Upper lobe of right lung (tissue), 1 donor: Measurements from ENCODE around the gene BRIP1. TPM values are rescaled to one million over a fixed set of nuclear protein-coding genes. Genes with fewer than 3 reads are reported as not detected.

Experiments used
- ATAC-seq: fragments of 200-7000 bp; cut with Tn5 transposase; one replicate; pipeline ENCODE4 v1.9.1; 2020; ENCODE audit warnings: mild to moderate bottlenecking, moderate library complexity
- DNase-seq: peaks from one replicate; pipeline ENCODE4 v3.0.0-alpha.2; 2020
- H3K27ac ChIP-seq: fragments of 200-600 bp; one replicate; pipeline ENCODE4 v1.8.0; 2022
- H3K27me3 ChIP-seq: fragments of 200-600 bp; one replicate; pipeline ENCODE4 v1.8.0; 2022; ENCODE audit warnings: mild to moderate bottlenecking
- H3K36me3 ChIP-seq: fragments of 200-600 bp; one replicate; pipeline ENCODE4 v1.8.0; 2022
- H3K4me1 ChIP-seq: fragments of 200-600 bp; one replicate; pipeline ENCODE4 v1.8.0; 2022
- H3K4me3 ChIP-seq: fragments of 200-600 bp; one replicate; pipeline ENCODE4 v1.8.0; 2022; ENCODE audit warnings: mild to moderate bottlenecking
- H3K9me3 ChIP-seq: fragments of 200-600 bp; one replicate; pipeline ENCODE4 v1.8.0; 2022
- CTCF ChIP-seq: fragments of 200-600 bp; IDR thresholded peaks from one replicate; pipeline ENCODE4 v1.8.0; 2022; ENCODE audit warnings: antibody characterized with exemption
- intact Hi-C: fragments of 100-400 bp; cut with DNase I; formaldehyde crosslinking; loops from one replicate; pipeline ENCODE4 v1.11.0; 2022
- total RNA-seq: library from RNA; stranded (reverse); fragmentation: NEBNext Ultra II Directional; extraction: Animal tissue kit (Norgen Biotek cat#: 25700); gene quantifications from one replicate; pipeline ENCODE4 v1.2.1, GENCODE V29; 2021
- donor health status: DM: no; HTN: yes; CAD: no; lungs with severe emphysema.

BRIP1 gene
- total RNA-seq, 1 donor from 2014 or later: 0.26 TPM

GRCh38 chr17:61856035-61856434 is 7.3 kb downstream of the BRIP1 start:
- no peaks in the 10 kb centered on the region for H3K36me3 ChIP-seq
- H3K4me1 ChIP-seq: no peaks in the 10 kb centered on the region
- ATAC-seq: no peak
- H3K9me3 ChIP-seq: no peaks in the 10 kb centered on the region
- intact Hi-C loops: no loop called here
- no peak for TF ChIP-seq CTCF
- H3K4me3 ChIP-seq: no peak overlapping the region
- H3K27ac ChIP-seq: no peak overlapping the region
- no peak for DNase-seq
- no peaks in the 10 kb centered on the region for H3K27me3 ChIP-seq

DNA sequence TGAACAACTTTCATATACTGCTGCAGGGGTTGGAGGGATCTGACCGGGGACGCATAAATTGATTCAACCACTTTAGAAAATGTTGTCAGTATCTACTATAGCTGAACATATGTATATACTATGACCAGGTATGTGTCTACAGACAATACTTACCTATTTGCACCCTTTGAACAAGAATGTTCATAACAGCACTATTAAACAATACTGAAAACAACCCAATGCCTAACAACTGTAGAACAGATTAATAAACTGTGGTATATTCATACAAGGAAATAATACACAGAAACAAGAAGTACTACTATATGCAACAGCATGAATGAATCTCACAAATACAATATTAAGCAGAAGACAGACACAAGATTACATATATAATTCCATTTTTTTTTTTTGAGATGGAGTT is 10.5 kb downstream of the BRIP1 start:
- intact Hi-C loops: no loop called here
- H3K27ac ChIP-seq: no peak overlapping the region
- DNase-seq: no peak
- no peak for ATAC-seq
- no peak overlapping the region for H3K4me3 ChIP-seq
- no peaks in the 10 kb centered on the region for H3K4me1 ChIP-seq
- no peaks in the 10 kb centered on the region for H3K27me3 ChIP-seq
- no peaks in the 10 kb centered on the region for H3K9me3 ChIP-seq
- no peaks in the 10 kb centered on the region for H3K36me3 ChIP-seq
- no peak for TF ChIP-seq CTCF

DNA sequence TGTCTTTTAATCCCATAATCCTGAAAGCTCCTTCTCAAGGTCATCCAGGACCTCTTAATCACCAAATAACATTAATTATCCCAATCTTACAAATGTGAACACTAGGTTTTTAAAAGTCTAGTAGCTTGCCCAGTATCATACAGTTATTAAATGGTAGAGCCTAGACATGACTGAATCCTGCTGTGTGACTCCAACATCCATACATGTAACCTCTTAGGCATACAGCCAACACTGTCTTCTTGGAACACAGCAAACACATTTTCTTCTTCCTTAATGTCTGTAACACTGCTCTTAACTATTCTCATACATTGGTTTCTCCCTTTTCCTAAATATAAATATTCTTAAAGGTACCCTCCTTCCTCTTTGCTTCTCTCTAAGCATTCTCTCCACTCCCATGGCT is 13.7 kb downstream of the BRIP1 start:
- Histone ChIP-seq H3K9me3 (no peaks in the 10 kb centered on the region), H3K4me1 (no peaks in the 10 kb centered on the region), H3K27ac (no peak overlapping the region), H3K4me3 (no peak overlapping the region), H3K36me3 (no peaks in the 10 kb centered on the region), H3K27me3 (no peaks in the 10 kb centered on the region)
- intact Hi-C loops: no loop called here
- DNase-seq (no peak), ATAC-seq (no peak)
- TF ChIP-seq CTCF: no peak

GRCh38 chr17:61848896-61849295 is 14.4 kb downstream of the BRIP1 start:
- ATAC-seq: no peak
- Histone ChIP-seq H3K4me3 (no peak overlapping the region), H3K9me3 (no peaks in the 10 kb centered on the region), H3K36me3 (no peaks in the 10 kb centered on the region), H3K27ac (no peak overlapping the region), H3K4me1 (no peaks in the 10 kb centered on the region), H3K27me3 (no peaks in the 10 kb centered on the region)
- intact Hi-C loops: no loop called here
- no peak for TF ChIP-seq CTCF
- no peak for DNase-seq

- intact Hi-C loops: no loop called here
- H3K27ac ChIP-seq: no peak overlapping the region
- ATAC-seq: no peak
- TF ChIP-seq CTCF: no peak
- DNase-seq: no peak
- no peaks in the 10 kb centered on the region for H3K27me3 ChIP-seq
- no peak overlapping the region for H3K4me3 ChIP-seq
- no peaks in the 10 kb centered on the region for H3K36me3 ChIP-seq
- H3K9me3 ChIP-seq: no peaks in the 10 kb centered on the region
- no peaks in the 10 kb centered on the region for H3K4me1 ChIP-seq
Measured at GRCh38 chr17:61848247-61848646, 15.1 kb downstream of the BRIP1 start.

GRCh38 chr17:61847659-61848058 is 15.7 kb downstream of the BRIP1 start:
- Histone ChIP-seq H3K36me3 (no peaks in the 10 kb centered on the region), H3K4me3 (no peak overlapping the region), H3K27me3 (no peaks in the 10 kb centered on the region), H3K9me3 (no peaks in the 10 kb centered on the region), H3K27ac (no peak overlapping the region), H3K4me1 (no peaks in the 10 kb centered on the region)
- ATAC-seq (no peak), DNase-seq (no peak)
- intact Hi-C loops: no loop called here
- no peak for TF ChIP-seq CTCF
